Naive B cell (primary cell): ENCODE results near the gene CLEC1A. TPM values are rescaled to one million over a fixed set of nuclear protein-coding genes. Genes with fewer than 3 reads are reported as not detected.

ENCODE experiments used
- ATAC-seq, 2 donors: fragments of 150-1000 bp; cut with Tn5 transposase; 2 replicates each; pipeline ENCODE4 v1.10.0; 2021; ENCODE audit warnings: low read depth in 2 of 2, mild to moderate bottlenecking in 2 of 2, moderate library complexity in 2 of 2
- DNase-seq: peaks from one replicate; pipeline ENCODE4 v3.0.0; 2022
- H3K27ac Mint-ChIP-seq, 6 donors: one replicate each; pipeline ENCODE4 v1.8.0; 2020 to 2022; ENCODE audit warnings: mild to moderate bottlenecking in 6 of 6, mixed read lengths in 6 of 6, moderate library complexity in 5 of 6, inconsistent platforms in 2 of 6
- H3K27me3 Mint-ChIP-seq, 3 donors: one replicate each; pipeline ENCODE4 v1.8.0; 2021 to 2022; ENCODE audit warnings: mixed read lengths in 3 of 3, mild to moderate bottlenecking in 1 of 3
- H3K36me3 Mint-ChIP-seq, 2 donors: one replicate each; pipeline ENCODE4 v1.8.0; 2020 to 2022; ENCODE audit warnings: mixed read lengths in 2 of 2, inconsistent platforms in 1 of 2, mild to moderate bottlenecking in 1 of 2
- H3K4me1 Mint-ChIP-seq, 3 donors: one replicate each; pipeline ENCODE4 v1.8.0; 2020 to 2022; ENCODE audit warnings: mixed read lengths in 3 of 3, inconsistent platforms in 1 of 3, mild to moderate bottlenecking in 1 of 3, moderate library complexity in 1 of 3
- H3K4me3 Mint-ChIP-seq, 8 donors: one replicate each; pipeline ENCODE4 v1.8.0; 2020 to 2022; ENCODE audit warnings: mild to moderate bottlenecking in 8 of 8, mixed read lengths in 8 of 8, moderate library complexity in 8 of 8, inconsistent platforms in 2 of 8
- H3K9me3 Mint-ChIP-seq, 7 donors: one replicate each; pipeline ENCODE4 v1.8.0; 2020 to 2022; ENCODE audit warnings: mixed read lengths in 7 of 7, mild to moderate bottlenecking in 5 of 7, inconsistent platforms in 2 of 7, moderate library complexity in 1 of 7
- polyA plus RNA-seq, 6 donors: library from polyadenylated mRNA; unstranded; fragments of 300-500 nt; fragmentation: Illumina TruSeq; gene quantifications; one replicate each; pipeline ENCODE4 v1.2.3, GENCODE V29; 2021; ENCODE audit warnings: low read depth in 6 of 6

The CLEC1A gene
- polyA plus RNA-seq, 6 donors from 2014 or later: not detected

DNA sequence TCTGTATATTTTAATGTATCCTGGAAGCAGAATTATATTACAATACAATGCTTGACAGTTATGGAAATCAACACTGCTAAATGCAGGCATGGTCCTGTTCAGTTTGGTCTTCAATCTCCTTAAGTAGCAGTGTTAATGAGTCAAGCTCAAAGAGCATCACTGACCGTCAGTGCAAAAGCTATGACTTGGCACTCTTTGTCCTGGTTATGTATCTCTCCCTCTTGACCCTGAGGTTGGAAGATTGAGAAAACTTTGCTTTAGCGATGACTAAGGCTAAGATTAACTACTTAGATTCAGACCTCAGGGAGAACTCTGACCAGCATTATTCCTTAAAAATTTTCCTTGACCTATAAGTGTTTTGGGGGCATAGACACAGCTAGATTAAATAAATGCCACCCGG is 20.3 kb upstream of the CLEC1A start:
- Mint-ChIP-seq H3K9me3 (peaks cover 0 to 9% (median 5%) of the 10 kb centered on the region in 7 donors), H3K4me1 (peaks cover 4 to 6% (median 5%) of the 10 kb centered on the region in 3 donors), H3K4me3 (no peak overlapping the region), H3K36me3 (peaks cover 0 to 5% of the 10 kb centered on the region in 2 donors), H3K27ac (no peak overlapping the region), H3K27me3 (peaks cover 13 to 19% (median 15%) of the 10 kb centered on the region in 3 donors)
- no peak for ATAC-seq
- no peak for DNase-seq

DNA sequence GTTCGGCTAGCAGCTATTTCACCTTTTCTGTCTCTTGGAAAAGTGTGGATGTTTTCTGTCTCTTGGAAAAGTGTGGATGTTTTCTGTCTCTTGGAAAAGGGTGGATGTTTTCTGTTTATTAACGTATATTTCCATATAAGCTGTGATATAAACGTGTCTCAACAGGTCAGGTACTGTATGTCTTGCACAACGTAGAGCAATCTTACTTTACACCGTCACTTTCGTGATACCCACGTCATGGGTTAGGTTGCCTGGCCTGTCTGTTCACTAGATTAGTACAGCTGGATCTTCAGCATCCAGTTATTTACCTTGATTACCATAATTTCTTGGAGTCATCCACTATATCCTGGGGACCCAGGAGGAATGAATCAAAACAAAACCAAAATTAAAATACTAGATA is 17.1 kb upstream of the CLEC1A start:
- no peak for DNase-seq
- H3K27me3 Mint-ChIP-seq: peaks cover 11 to 18% (median 12%) of the 10 kb centered on the region in 3 donors
- no peak overlapping the region for H3K27ac Mint-ChIP-seq
- H3K4me3 Mint-ChIP-seq: no peak overlapping the region
- peaks cover 0 to 12% (median 7%) of the 10 kb centered on the region in 7 donors for H3K9me3 Mint-ChIP-seq
- ATAC-seq: no peak
- H3K4me1 Mint-ChIP-seq: peaks cover 0 to under 1% (median 0%) of the 10 kb centered on the region in 3 donors
- H3K36me3 Mint-ChIP-seq: no peaks in the 10 kb centered on the region

DNA sequence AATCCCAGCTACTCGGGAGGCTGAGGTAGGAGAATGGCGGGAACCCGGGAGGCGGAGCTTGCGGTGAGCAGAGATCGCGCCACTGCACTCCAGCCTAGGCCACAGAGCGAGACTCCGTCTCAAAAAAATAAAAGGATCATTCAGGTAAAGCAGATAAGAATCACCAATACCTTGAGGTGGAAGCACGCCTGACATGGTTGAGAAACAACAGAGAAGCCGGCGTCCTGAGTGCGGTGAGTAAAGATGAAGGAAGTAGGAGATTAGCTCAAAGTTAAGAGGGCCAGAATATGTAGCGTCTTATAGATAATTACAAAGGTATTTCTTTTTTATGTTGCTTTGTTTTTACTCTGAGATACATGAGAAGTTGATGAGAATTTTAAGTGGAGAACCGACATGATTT is 16.5 kb upstream of the CLEC1A start:
- Mint-ChIP-seq H3K9me3 (peaks cover 0 to 13% (median 9%) of the 10 kb centered on the region in 7 donors), H3K27ac (no peak overlapping the region), H3K27me3 (peaks cover 11 to 21% (median 17%) of the 10 kb centered on the region in 3 donors), H3K36me3 (no peaks in the 10 kb centered on the region), H3K4me3 (no peak overlapping the region), H3K4me1 (no peaks in the 10 kb centered on the region)
- no peak for ATAC-seq
- DNase-seq: no peak

DNA sequence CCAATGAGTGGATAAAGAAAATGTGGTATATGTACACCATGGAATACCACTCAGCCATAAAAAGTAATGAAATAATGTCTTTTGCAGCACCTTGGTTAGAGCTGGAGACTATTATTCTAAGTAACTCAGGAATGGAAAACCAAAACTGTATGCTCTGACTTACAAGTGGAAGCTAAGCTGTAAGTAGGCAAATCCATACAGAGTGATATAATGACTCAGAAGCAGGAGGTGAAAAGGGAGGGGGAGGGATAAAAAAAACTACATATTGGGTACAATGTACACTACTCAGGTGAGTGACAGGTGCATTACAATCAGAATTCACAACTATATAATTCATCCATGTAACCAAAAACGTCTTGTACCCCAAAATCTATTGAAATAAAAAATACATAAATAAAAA is 15.1 kb upstream of the CLEC1A start:
- Mint-ChIP-seq H3K4me3 (no peak overlapping the region), H3K27ac (no peak overlapping the region), H3K36me3 (no peaks in the 10 kb centered on the region), H3K9me3 (peaks cover 0 to 7% (median 5%) of the 10 kb centered on the region in 7 donors), H3K27me3 (peaks cover 6 to 17% (median 16%) of the 10 kb centered on the region in 3 donors), H3K4me1 (no peaks in the 10 kb centered on the region)
- DNase-seq (no peak), ATAC-seq (no peak)

DNA sequence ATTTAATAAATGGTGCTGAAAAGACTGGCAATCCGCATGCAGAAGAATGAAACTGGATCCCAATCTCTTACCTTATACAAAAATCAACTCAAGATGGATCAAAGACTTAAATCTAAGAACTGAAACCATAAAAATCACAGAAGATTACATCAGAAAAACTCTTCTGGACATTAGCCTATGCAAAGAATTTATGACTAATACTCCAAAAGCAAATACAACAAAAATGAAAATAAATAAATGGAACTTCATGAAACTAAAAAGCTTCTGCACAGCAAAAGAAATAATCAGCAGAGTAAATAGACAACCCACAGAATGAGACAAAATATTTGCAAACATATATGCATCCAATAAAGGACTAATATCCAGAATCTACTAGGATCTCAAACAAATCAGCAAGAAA is 14.3 kb upstream of the CLEC1A start:
- Mint-ChIP-seq H3K9me3 (peaks cover 0 to 7% (median 5%) of the 10 kb centered on the region in 7 donors), H3K36me3 (no peaks in the 10 kb centered on the region), H3K27me3 (peaks cover 6 to 20% (median 19%) of the 10 kb centered on the region in 3 donors), H3K4me3 (no peak overlapping the region), H3K27ac (no peak overlapping the region), H3K4me1 (no peaks in the 10 kb centered on the region)
- no peak for DNase-seq
- no peak for ATAC-seq

DNA sequence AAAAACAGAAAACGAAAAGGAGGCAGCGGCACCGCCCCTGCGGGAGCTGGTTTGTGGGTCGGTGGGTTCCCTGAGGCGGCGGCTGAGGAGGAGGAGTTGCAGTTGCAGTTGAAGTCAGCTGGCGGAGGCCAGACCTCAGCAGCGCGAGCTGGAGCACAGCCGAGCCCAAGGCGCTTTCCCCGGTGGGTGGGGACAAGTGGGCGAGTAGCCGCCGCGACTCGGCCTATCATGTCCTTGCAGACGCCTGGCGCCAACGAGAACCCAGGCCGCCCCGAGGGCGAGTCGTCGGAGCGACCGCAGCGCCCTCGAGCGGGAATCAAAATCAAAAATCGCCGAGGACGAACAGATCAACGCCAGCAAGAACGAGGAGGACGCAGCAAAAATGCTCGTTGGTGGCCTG is 12.7 kb upstream of the CLEC1A start:
- ATAC-seq (no peak), DNase-seq (no peak)
- Mint-ChIP-seq H3K4me1 (no peaks in the 10 kb centered on the region), H3K27me3 (peaks cover 6 to 36% (median 20%) of the 10 kb centered on the region in 3 donors), H3K4me3 (no peak overlapping the region), H3K36me3 (no peaks in the 10 kb centered on the region), H3K9me3 (peaks cover 0 to 10% (median 5%) of the 10 kb centered on the region in 7 donors), H3K27ac (no peak overlapping the region)

DNA sequence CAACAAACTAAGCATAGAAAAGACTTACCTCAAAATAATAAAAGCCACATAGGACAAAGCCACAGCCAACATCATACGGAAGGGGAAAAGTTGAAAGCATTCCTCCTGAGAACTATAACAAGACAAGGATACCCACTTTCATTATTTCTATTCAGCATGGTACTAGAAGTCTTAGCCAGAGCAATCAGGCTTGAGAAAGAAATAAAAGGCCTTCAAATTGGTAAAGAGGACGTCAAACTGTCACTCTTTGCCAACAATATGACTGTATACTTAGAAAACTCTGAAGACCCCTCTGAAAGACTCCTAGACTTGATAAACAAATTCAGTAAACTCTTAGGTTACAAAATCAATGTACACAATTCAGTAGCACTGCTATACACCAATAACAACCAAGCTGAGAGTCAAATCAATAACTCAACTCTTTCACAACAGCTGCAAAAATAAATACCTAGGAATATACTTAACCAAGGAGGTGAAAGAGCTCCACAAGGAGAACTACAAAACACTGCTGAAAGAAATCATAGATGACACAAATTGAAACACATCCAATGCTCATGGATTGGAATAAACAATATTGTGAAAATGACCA is 11.6 kb upstream of the CLEC1A start:
- Mint-ChIP-seq H3K36me3 (no peaks in the 10 kb centered on the region), H3K27ac (peak overlapping the region in 1 of 6 donors; percentile 34), H3K4me1 (no peaks in the 10 kb centered on the region), H3K4me3 (no peak overlapping the region), H3K27me3 (peaks cover 13 to 47% (median 29%) of the 10 kb centered on the region in 3 donors), H3K9me3 (peaks cover 0 to 14% (median 6%) of the 10 kb centered on the region in 7 donors)
- ATAC-seq (no peak), DNase-seq (no peak)

DNA sequence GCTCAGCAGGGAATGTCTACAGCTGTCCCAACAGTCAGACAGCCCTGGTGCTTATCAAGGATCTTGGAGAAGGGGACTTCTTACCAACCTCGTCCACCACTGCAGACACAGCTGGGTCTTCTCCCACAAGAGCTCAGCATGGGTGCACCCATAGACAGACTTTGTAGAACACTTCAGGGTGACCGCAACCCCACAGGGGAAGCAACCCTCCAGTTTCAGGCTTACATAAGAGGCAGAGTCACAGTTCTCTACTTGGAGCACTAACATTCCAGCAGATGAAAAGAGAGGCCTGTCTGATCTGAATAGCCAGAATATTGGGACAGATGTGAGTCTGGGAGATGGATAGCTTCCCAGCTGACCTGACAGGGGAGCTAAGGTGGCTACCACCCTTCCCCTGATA is 3.5 kb upstream of the CLEC1A start:
- Mint-ChIP-seq H3K36me3 (peaks cover 4 to 11% of the 10 kb centered on the region in 2 donors), H3K4me1 (no peaks in the 10 kb centered on the region), H3K4me3 (no peak overlapping the region), H3K27me3 (peaks cover 33 to 55% (median 44%) of the 10 kb centered on the region in 3 donors), H3K9me3 (peaks cover 7 to 13% (median 11%) of the 10 kb centered on the region in 7 donors), H3K27ac (no peak overlapping the region)
- ATAC-seq (no peak), DNase-seq (no peak)

DNA sequence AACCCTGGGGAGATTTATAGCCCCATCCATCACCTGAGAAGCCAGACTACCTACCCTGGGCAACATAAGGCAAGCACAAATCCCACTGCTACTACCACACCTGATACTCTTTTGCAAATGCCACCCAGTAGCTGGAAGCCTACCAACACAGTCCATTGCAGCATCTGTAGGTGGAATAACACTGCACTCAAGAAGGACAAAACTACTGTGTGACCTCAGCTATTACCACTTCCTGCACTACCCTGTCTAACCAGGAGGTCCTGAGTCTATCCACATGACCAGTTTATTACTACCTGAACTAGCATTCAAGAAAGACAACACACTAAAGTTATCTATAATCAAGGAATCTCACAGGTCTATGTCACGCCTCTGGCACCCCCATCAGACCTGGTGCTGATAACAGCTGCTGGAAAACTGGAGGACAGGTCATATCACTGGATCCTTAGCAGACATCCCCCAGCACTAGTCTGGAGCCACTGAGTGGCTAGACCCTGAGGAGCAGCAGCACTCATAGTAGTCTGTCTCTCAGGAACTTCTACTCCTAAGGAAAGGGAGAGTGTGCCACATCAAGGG is 2.9 kb upstream of the CLEC1A start:
- DNase-seq: no peak
- peaks cover 4 to 11% of the 10 kb centered on the region in 2 donors for H3K36me3 Mint-ChIP-seq
- H3K9me3 Mint-ChIP-seq: peaks cover 4 to 13% (median 8%) of the 10 kb centered on the region in 7 donors
- no peak overlapping the region for H3K27ac Mint-ChIP-seq
- no peak for ATAC-seq
- no peak overlapping the region for H3K4me3 Mint-ChIP-seq
- no peaks in the 10 kb centered on the region for H3K4me1 Mint-ChIP-seq
- H3K27me3 Mint-ChIP-seq: peaks cover 33 to 50% (median 44%) of the 10 kb centered on the region in 3 donors

DNA sequence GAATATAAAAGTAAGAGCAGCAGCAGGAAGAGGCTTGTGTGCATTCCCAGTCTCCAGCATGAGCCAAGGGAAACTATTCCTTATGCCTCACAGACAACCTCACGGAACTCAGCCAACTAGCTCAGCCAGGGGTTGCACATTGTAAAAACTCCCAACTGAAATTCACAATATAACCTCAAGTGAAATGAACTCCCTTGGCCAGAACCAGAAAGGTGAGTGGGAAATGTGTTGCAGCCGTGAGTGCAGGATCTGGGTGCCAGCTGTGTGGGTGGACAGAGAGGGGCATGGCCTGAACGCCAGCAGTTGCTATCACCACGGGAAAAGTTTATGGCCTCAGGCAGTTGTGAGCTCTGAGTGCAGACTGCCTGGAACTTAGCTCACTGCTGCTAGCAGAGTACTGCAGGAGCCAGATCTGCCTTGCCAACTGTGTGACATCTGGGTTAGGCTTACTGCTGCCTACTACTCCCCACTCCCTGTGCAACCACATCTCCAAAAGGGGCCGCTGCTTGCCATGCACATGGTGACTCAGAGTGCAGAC is 2.3 kb upstream of the CLEC1A start:
- DNase-seq (no peak), ATAC-seq (no peak)
- no peak overlapping the region for H3K4me3 Mint-ChIP-seq
- peaks cover 32 to 44% (median 43%) of the 10 kb centered on the region in 3 donors for H3K27me3 Mint-ChIP-seq
- H3K9me3 Mint-ChIP-seq: peaks cover 4 to 13% (median 8%) of the 10 kb centered on the region in 7 donors
- H3K36me3 Mint-ChIP-seq: peaks cover 4 to 11% of the 10 kb centered on the region in 2 donors
- no peak overlapping the region for H3K27ac Mint-ChIP-seq
- H3K4me1 Mint-ChIP-seq: no peaks in the 10 kb centered on the region

DNA sequence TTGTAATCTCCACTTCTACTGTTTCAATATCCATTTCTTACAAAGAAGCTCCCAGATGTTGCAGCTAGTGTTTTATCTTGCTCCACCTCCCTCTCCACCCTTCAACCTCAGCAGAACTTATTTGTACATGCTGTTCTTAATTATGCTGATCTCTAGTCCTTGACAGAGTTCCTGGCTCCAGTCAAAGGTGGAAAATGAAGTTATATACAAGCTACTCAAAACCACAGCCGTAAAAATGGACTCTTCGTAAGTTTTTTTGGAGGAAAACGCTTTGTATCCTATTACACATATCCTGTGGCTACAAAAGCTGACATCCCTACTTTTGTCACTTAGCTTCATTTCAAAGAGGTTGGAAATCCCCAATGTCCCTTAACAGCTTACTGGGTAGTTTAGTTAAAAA is 1.3 kb downstream of the CLEC1A start:
- Mint-ChIP-seq H3K27ac (no peak overlapping the region), H3K36me3 (no peaks in the 10 kb centered on the region), H3K4me3 (no peak overlapping the region), H3K27me3 (peaks cover 9 to 12% (median 11%) of the 10 kb centered on the region in 3 donors), H3K9me3 (no peaks in the 10 kb centered on the region), H3K4me1 (no peaks in the 10 kb centered on the region)
- no peak for ATAC-seq
- DNase-seq: no peak

DNA sequence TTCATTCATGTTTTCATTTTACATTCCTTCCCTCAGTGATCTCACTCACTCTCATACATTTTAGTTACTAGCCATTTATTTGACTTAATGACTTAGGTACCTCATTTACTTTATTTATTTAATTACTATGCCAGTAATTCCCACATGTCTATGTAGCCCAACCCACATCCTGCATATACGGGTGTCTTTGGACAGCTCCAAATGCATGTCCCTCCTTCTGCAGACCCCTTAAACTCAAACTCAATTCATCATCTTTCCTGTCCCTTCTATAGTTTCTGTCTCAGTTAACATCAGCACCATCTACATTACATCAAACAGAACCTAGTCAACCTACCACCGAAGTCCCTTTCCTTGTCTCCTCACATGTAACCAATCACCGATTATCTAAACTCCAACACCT is 2.8 kb downstream of the CLEC1A start:
- Mint-ChIP-seq H3K9me3 (no peaks in the 10 kb centered on the region), H3K27ac (no peak overlapping the region), H3K4me1 (no peaks in the 10 kb centered on the region), H3K27me3 (peaks cover 0 to 6% (median 0%) of the 10 kb centered on the region in 3 donors), H3K36me3 (no peaks in the 10 kb centered on the region), H3K4me3 (no peak overlapping the region)
- DNase-seq (no peak), ATAC-seq (no peak)

DNA sequence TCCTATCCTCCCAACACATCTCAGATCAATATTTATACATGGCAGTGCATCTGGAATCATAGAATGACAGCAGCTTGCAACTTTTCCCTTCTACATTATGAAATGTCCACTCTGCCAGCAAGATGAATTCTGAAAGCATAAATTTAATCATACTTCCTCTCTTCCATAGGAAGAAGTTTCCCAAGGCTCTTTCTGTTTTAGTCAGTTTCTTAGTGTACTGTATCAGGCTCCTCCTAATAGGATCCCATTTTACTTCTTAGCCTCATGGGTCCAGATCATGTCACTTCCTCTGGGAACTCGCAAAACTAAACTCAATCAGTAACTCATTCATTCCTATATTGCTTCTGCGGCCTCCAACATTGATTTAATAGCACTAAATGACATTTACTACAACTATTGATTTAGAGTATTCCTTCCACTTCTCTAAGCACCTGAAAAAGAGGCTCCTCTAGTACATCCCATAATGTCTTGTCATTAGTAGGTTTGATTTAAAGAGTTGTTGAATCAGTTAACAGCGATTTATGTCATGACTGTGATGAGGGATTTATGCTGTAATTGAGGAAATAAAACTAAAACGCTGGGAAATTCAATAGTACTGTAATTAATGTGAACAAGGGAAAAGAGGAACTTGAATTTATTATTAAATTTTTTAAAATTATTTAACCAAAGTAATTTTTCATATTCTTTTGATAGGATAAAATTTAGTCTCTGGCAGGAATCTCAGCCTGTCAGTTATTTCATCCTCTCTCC is 4.0 kb downstream of the CLEC1A start:
- Mint-ChIP-seq H3K4me1 (no peaks in the 10 kb centered on the region), H3K27ac (no peak overlapping the region), H3K9me3 (no peaks in the 10 kb centered on the region), H3K36me3 (no peaks in the 10 kb centered on the region), H3K27me3 (peaks cover 0 to 9% (median 3%) of the 10 kb centered on the region in 3 donors), H3K4me3 (no peak overlapping the region)
- DNase-seq (no peak), ATAC-seq (no peak)
